ENCODE results near the gene GLYR1.

Gene GLYR1

GRCh38 chr16:4879049-4879448, 32.0 kb upstream of the GLYR1 start:
- ATAC-seq, result no peak
- no peak for DNase-seq

- ATAC-seq, result no peak
- DNase-seq, result no peak
Observed at GRCh38 chr16:4877380-4877685, 30.2 kb upstream of the GLYR1 start.

- ATAC-seq (no peak), DNase-seq (no peak)
Observed at GRCh38 chr16:4876646-4877379, 29.7 kb upstream of the GLYR1 start.

GRCh38 chr16:4874666-4875065, 27.6 kb upstream of the GLYR1 start:
- ATAC-seq (no peak), DNase-seq (no peak)

GRCh38 chr16:4873091-4873490, 26.0 kb upstream of the GLYR1 start:
- DNase-seq (no peak), ATAC-seq (no peak)

GRCh38 chr16:4871071-4871470, 24.0 kb upstream of the GLYR1 start:
- ATAC-seq (no peak), DNase-seq (no peak)

GRCh38 chr16:4870138-4870671, 23.1 kb upstream of the GLYR1 start:
- ATAC-seq, result no peak
- DNase-seq, result no peak

GRCh38 chr16:4869147-4869805, 22.2 kb upstream of the GLYR1 start:
- no peak for ATAC-seq

GRCh38 chr16:4868535-4868934, 21.4 kb upstream of the GLYR1 start:
- ATAC-seq, result no peak
- no peak for DNase-seq

More at GRCh38 chr16:4869147-4869805, 22.2 kb upstream of the GLYR1 start:
- DNase-seq, result no peak

GRCh38 chr16:4868026-4868425, 20.9 kb upstream of the GLYR1 start:
- DNase-seq (no peak), ATAC-seq (no peak)

GRCh38 chr16:4866586-4866985, 19.5 kb upstream of the GLYR1 start:
- no peak for ATAC-seq
- no peak for DNase-seq

GRCh38 chr16:4865231-4865860, 18.3 kb upstream of the GLYR1 start:
- ATAC-seq (no peak), DNase-seq (no peak)

GRCh38 chr16:4864728-4865127, 17.6 kb upstream of the GLYR1 start:
- ATAC-seq (no peak), DNase-seq (no peak)

GRCh38 chr16:4862639-4863038, 15.6 kb upstream of the GLYR1 start:
- DNase-seq (no peak), ATAC-seq (no peak)

- no peak for ATAC-seq
Observed at GRCh38 chr16:4860727-4861342, 13.7 kb upstream of the GLYR1 start.

GRCh38 chr16:4859900-4860255, 12.8 kb upstream of the GLYR1 start:
- no peak for ATAC-seq
- DNase-seq, result no peak

More at GRCh38 chr16:4860727-4861342, 13.7 kb upstream of the GLYR1 start:
- DNase-seq, result no peak

- no peak for ATAC-seq
- no peak for DNase-seq
Observed at GRCh38 chr16:4859190-4859899, 12.3 kb upstream of the GLYR1 start.

GRCh38 chr16:4855804-4856203, 8.7 kb upstream of the GLYR1 start:
- DNase-seq, result no peak
- no peak for ATAC-seq

GRCh38 chr16:4855371-4855770, 8.3 kb upstream of the GLYR1 start:
- no peak for ATAC-seq
- no peak for DNase-seq

GRCh38 chr16:4852221-4852872, 5.3 kb upstream of the GLYR1 start:
- no peak for ATAC-seq
- no peak for DNase-seq

- no peak for ATAC-seq
- DNase-seq, result no peak
Observed at GRCh38 chr16:4850211-4850610, 3.1 kb upstream of the GLYR1 start.

All from stimulated activated naive CD8-positive, alpha-beta T cell treated with anti-CD3 and anti-CD28 coated beads, Interleukin-15, Interleukin-2, amounts not matched to agents 100 U/mL and 50 U/mL, for 24 hours (primary cell).